Astrocyte (in vitro differentiated cells and primary cell): ENCODE results near the gene TK1. TPM values are rescaled to one million over a fixed set of nuclear protein-coding genes. Genes with fewer than 3 reads are reported as not detected.

Experiments used
- DNase-seq: peaks from one replicate; pipeline ENCODE4 v3.0.0-alpha.2; 2010; ENCODE audit warnings: low read depth
- FAIRE-seq: peaks from 2 replicates; lab custom pipeline; 2011; peaks lifted over from hg19 to GRCh38; lab: Jason Lieb, UNC
- H2AFZ ChIP-seq: 2 replicates; pipeline ENCODE4 v1.6.0; 2012; ENCODE audit warnings: low read depth, low read length, inconsistent platforms
- H3K27ac ChIP-seq: 2 replicates; pipeline ENCODE4 v1.5.1; 2011; ENCODE audit warnings: low read depth, low read length, inconsistent platforms
- H3K27me3 ChIP-seq: 2 replicates; pipeline ENCODE4 v1.6.0; 2011; ENCODE audit warnings: low read length, inconsistent platforms; ENCODE audit not compliant: insufficient read depth
- H3K36me3 ChIP-seq: 2 replicates; pipeline ENCODE4 v1.5.1; 2011; ENCODE audit warnings: low read length, inconsistent platforms; ENCODE audit not compliant: insufficient read depth
- H3K4me1 ChIP-seq: 2 replicates; pipeline ENCODE4 v1.5.1; 2011; ENCODE audit warnings: low read length, inconsistent platforms; ENCODE audit not compliant: insufficient read depth
- H3K4me2 ChIP-seq: 2 replicates; pipeline ENCODE4 v1.6.0; 2012; ENCODE audit warnings: low read length, inconsistent platforms
- H3K4me3 ChIP-seq: 2 replicates; pipeline ENCODE4 v1.5.1; 2011; ENCODE audit warnings: low read depth, mild to moderate bottlenecking, low read length, inconsistent platforms; ENCODE audit not compliant: insufficient read depth
- H3K79me2 ChIP-seq: 2 replicates; pipeline ENCODE4 v1.6.0; 2012; ENCODE audit warnings: mild to moderate bottlenecking, low read length, inconsistent platforms; ENCODE audit not compliant: insufficient read depth
- H3K9ac ChIP-seq: 2 replicates; pipeline ENCODE4 v1.6.0; 2012; ENCODE audit warnings: mild to moderate bottlenecking, low read length, inconsistent platforms
- H3K9me3 ChIP-seq: 2 replicates; pipeline ENCODE4 v1.5.1; 2012; ENCODE audit warnings: low read depth, mild to moderate bottlenecking, low read length, inconsistent platforms; ENCODE audit not compliant: insufficient read depth
- H4K20me1 ChIP-seq: 2 replicates; pipeline ENCODE4 v1.6.0; 2012; ENCODE audit warnings: low read length, inconsistent platforms; ENCODE audit not compliant: insufficient read depth
- H3K27ac Mint-ChIP-seq: one replicate; pipeline ENCODE4 v1.8.0; 2021; ENCODE audit warnings: mild to moderate bottlenecking, mixed read lengths; ENCODE audit not compliant: unreplicated experiment
- H3K27me3 Mint-ChIP-seq: one replicate; pipeline ENCODE4 v1.8.0; 2021; ENCODE audit warnings: low read depth, mixed read lengths; ENCODE audit not compliant: unreplicated experiment
- H3K36me3 Mint-ChIP-seq: one replicate; pipeline ENCODE4 v1.8.0; 2021; ENCODE audit warnings: low read depth, mixed read lengths; ENCODE audit not compliant: unreplicated experiment
- H3K4me1 Mint-ChIP-seq: one replicate; pipeline ENCODE4 v1.8.0; 2021; ENCODE audit warnings: low read depth, mixed read lengths; ENCODE audit not compliant: unreplicated experiment
- H3K4me3 Mint-ChIP-seq: one replicate; pipeline ENCODE4 v1.8.0; 2021; ENCODE audit warnings: mild to moderate bottlenecking, moderate library complexity, mixed read lengths; ENCODE audit not compliant: unreplicated experiment
- H3K9me3 Mint-ChIP-seq: one replicate; pipeline ENCODE4 v1.8.0; 2021; ENCODE audit warnings: mild to moderate bottlenecking, mixed read lengths; ENCODE audit not compliant: unreplicated experiment
- EZH2 ChIP-seq: IDR thresholded peaks from 2 replicates; pipeline ENCODE4 v1.6.1; 2012; ENCODE audit warnings: mild to moderate bottlenecking, low read length, inconsistent platforms; ENCODE audit not compliant: insufficient read depth
- total RNA-seq: library from RNA; stranded (reverse); gene quantifications from 2 replicates; pipeline ENCODE4 v1.2.1, GENCODE V29; 2021
- TF ChIP-seq, protein P1 (sequence below): IDR thresholded peaks from 2 replicates; pipeline ENCODE4 v1.5.1; 2011; ENCODE audit warnings: low read depth, mild to moderate bottlenecking, inconsistent platforms, low read length, moderate library complexity; ENCODE audit not compliant: insufficient read depth

TK1 gene
- total RNA-seq, 1 donor from 2014 or later = 7.5 TPM

DNA sequence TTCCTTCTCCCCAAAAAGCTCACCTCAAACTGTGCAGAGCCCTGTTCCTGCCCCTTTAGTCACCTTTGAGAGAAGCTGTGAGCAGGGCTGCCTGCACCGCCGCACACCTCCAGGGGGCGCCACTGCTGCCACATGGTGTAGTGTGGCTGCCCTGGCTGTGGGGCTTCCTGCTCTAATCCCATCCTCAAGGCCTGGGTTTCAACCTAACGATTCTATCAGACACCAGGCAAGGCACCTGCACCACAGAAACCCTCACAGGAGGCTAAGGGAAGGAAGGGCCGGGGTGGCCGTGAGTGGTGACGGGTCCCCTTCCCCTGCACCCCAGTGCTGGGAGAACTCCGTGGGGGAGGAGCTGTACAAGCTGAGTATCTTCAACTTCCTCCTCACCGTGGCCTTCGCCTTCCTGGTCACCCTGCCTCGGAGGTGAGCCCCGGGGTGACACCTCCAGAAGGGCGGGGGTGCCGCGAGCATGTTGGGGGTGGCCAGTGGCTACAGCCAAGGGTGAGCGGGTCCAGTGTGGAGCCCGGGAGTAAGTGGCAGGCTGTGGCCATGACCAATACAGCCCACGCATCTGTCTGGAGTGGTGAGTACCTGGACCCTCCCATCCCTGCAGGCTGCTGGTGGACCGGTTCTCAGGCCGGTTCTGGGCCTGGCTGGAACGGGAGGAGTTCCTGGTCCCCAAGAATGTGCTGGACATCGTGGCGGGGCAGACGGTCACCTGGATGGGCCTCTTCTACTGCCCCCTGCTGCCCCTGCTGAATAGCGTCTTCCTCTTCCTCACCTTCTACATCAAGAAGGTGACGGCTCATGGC lies 49.3 kb downstream of the TK1 start:
- H4K20me1 ChIP-seq = no peaks in the 10 kb centered on the region
- FAIRE-seq (no peak), DNase-seq (no peak)
- H3K9me3 ChIP-seq = no peaks in the 10 kb centered on the region
- no peak overlapping the region for H3K9ac ChIP-seq
- no peak overlapping the region for H3K4me2 ChIP-seq
- H3K4me3 ChIP-seq = no peak overlapping the region
- H3K27ac ChIP-seq = no peak overlapping the region
- H3K4me1 Mint-ChIP-seq = peaks cover 7% of the 10 kb centered on the region
- no peak overlapping the region for H2AFZ ChIP-seq
- TF ChIP-seq, protein P1, sequence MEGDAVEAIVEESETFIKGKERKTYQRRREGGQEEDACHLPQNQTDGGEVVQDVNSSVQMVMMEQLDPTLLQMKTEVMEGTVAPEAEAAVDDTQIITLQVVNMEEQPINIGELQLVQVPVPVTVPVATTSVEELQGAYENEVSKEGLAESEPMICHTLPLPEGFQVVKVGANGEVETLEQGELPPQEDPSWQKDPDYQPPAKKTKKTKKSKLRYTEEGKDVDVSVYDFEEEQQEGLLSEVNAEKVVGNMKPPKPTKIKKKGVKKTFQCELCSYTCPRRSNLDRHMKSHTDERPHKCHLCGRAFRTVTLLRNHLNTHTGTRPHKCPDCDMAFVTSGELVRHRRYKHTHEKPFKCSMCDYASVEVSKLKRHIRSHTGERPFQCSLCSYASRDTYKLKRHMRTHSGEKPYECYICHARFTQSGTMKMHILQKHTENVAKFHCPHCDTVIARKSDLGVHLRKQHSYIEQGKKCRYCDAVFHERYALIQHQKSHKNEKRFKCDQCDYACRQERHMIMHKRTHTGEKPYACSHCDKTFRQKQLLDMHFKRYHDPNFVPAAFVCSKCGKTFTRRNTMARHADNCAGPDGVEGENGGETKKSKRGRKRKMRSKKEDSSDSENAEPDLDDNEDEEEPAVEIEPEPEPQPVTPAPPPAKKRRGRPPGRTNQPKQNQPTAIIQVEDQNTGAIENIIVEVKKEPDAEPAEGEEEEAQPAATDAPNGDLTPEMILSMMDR = no peak
- TF ChIP-seq EZH2 = no peak
- no peak overlapping the region for H3K4me3 Mint-ChIP-seq
- H3K27ac Mint-ChIP-seq = no peak overlapping the region
- no peaks in the 10 kb centered on the region for H3K9me3 Mint-ChIP-seq
- H3K36me3 Mint-ChIP-seq = no peaks in the 10 kb centered on the region
- no peaks in the 10 kb centered on the region for H3K79me2 ChIP-seq
- H3K36me3 ChIP-seq = no peaks in the 10 kb centered on the region
- peaks cover 4% of the 10 kb centered on the region for H3K27me3 ChIP-seq
- H3K4me1 ChIP-seq = peaks cover 10% of the 10 kb centered on the region
- H3K27me3 Mint-ChIP-seq = peaks cover 17% of the 10 kb centered on the region

DNA sequence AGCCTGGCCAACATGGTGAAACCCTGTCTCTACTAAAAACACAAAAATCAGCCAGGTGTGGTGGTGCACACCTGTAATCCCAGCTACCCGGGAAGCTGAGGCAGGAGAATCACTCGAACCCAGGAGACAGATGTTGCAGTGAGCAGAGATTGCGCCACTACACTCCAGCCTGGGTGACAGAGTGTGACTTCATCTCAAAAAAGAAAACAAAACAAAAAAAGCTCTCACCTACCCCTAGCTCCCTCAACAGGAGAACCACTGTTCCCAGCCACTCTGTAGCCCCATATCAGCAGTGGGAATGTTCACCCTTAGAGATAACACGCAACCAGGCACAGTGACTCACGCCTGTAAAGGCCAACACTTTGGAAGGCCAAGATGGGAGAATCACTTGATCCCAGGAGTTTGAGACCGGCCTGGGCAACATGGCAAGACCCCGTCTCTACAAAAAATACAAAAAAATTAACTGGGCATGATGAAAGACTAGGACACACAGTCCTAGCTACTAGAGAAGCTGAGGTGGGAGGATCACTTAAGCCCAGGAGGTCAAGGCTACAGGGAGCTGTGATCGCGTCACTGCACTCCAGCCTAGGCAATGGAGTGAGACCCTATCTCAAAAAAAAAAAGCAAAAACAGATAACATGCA lies 50.9 kb downstream of the TK1 start:
- Mint-ChIP-seq H3K4me3 (no peak overlapping the region), H3K36me3 (no peaks in the 10 kb centered on the region), H3K27me3 (peaks cover 20% of the 10 kb centered on the region), H3K9me3 (no peaks in the 10 kb centered on the region), H3K4me1 (no peaks in the 10 kb centered on the region), H3K27ac (no peak overlapping the region)
- no peaks in the 10 kb centered on the region for H4K20me1 ChIP-seq
- FAIRE-seq = no peak
- no peaks in the 10 kb centered on the region for H3K4me1 ChIP-seq
- no peak for TF ChIP-seq EZH2
- TF ChIP-seq, protein P1 = no peak
- no peaks in the 10 kb centered on the region for H3K36me3 ChIP-seq
- H3K9me3 ChIP-seq = no peaks in the 10 kb centered on the region
- no peak overlapping the region for H3K4me2 ChIP-seq
- no peak for DNase-seq
- H3K9ac ChIP-seq = no peak overlapping the region
- no peaks in the 10 kb centered on the region for H3K79me2 ChIP-seq
- H3K4me3 ChIP-seq = no peak overlapping the region
- no peak overlapping the region for H3K27ac ChIP-seq
- H3K27me3 ChIP-seq = peaks cover 6% of the 10 kb centered on the region
- H2AFZ ChIP-seq = no peak overlapping the region
